Lung (tissue), 12 donors: ENCODE measurements around the gene CSRP3. TPM values are rescaled to one million over a fixed set of nuclear protein-coding genes. Genes with fewer than 3 reads are reported as not detected.

Source experiments
- ATAC-seq: fragments of 200-7000 bp; cut with Tn5 transposase; one replicate; pipeline ENCODE4 v1.9.1; 2020; ENCODE audit warnings: moderate number of reproducible peaks; ENCODE audit not compliant: insufficient read depth, low FRiP score
- DNase-seq, 3 donors: peaks; one replicate each; pipeline ENCODE4 v3.0.0-alpha.2; 2013 to 2017
- H3K27ac ChIP-seq, 2 donors: one replicate each; pipeline ENCODE4 v1.5.1; 2013; ENCODE audit warnings: mild to moderate bottlenecking in 2 of 2, moderate library complexity in 2 of 2, control low read depth in 1 of 2, inconsistent platforms in 1 of 2, low read depth in 1 of 2, low read length in 1 of 2
- H3K27me3 ChIP-seq, 3 donors: one replicate each; pipeline ENCODE4 v1.5.1; 2013; ENCODE audit warnings: low read length in 2 of 3; ENCODE audit not compliant: control insufficient read depth in 3 of 3, insufficient read depth in 3 of 3
- H3K36me3 ChIP-seq, 4 donors: one replicate each; pipeline ENCODE4 v1.5.1; 2013; ENCODE audit warnings: low read length in 4 of 4, mild to moderate bottlenecking in 1 of 4, moderate library complexity in 1 of 4; ENCODE audit not compliant: control insufficient read depth in 4 of 4, insufficient read depth in 4 of 4
- H3K4me1 ChIP-seq, 5 donors: one replicate each; pipeline ENCODE4 v1.5.1; 2013; ENCODE audit warnings: low read length in 5 of 5, mild to moderate bottlenecking in 2 of 5, moderate library complexity in 1 of 5; ENCODE audit not compliant: control insufficient read depth in 5 of 5, insufficient read depth in 5 of 5
- H3K4me3 ChIP-seq: one replicate; pipeline ENCODE4 v1.5.1; 2013; ENCODE audit warnings: mild to moderate bottlenecking, control low read depth, moderate library complexity
- H3K9ac ChIP-seq, 2 donors: one replicate each; pipeline ENCODE4 v1.5.1; 2013; ENCODE audit warnings: low read length in 2 of 2, control low read depth in 1 of 2; ENCODE audit not compliant: insufficient read depth in 1 of 2
- H3K9me3 ChIP-seq, 4 donors: one replicate each; pipeline ENCODE4 v1.5.1; 2013; ENCODE audit warnings: low read length in 3 of 4, mild to moderate bottlenecking in 1 of 4, moderate library complexity in 1 of 4; ENCODE audit not compliant: control insufficient read depth in 4 of 4, insufficient read depth in 3 of 4
- WGBS, 2 donors: extraction: QIAGEN DNeasy Blood & Tissue Kit; methylation state at CpG; one replicate each; pipeline ENCODE4 v1.1.7; 2013; 5-methylcytosine and 5-hydroxymethylcytosine counted together
- polyA plus RNA-seq, 2 donors: library from polyadenylated mRNA; stranded (reverse); fragments of 200-250 nt; gene quantifications; one replicate each; pipeline ENCODE4 v1.2.1, GENCODE V29; 2013
- total RNA-seq, 2 donors: library from RNA; depleted of rRNA in 1 of 2; stranded (reverse); fragments of >200 nt in 1 of 2; gene quantifications; one replicate each; pipeline ENCODE4 v1.2.1, GENCODE V29; 2014 to 2021
- TF ChIP-seq, protein P1 (sequence below): IDR thresholded peaks from 2 replicates; pipeline ENCODE4 v1.5.1; 2012; ENCODE audit warnings: mild to moderate bottlenecking; ENCODE audit errors: control extremely low read depth, extremely low read depth
- donor health status: control.
- donor health status: control.
- donor health status: Bipolar disorder and iron deficiency.
- donor health status: healthy.
- donor health status: DM: yes; HTN: yes; CAD: no.

Gene CSRP3
- total and polyA plus RNA-seq, 4 donors = 0.07 to 3.5 TPM; not detected in 2

DNA sequence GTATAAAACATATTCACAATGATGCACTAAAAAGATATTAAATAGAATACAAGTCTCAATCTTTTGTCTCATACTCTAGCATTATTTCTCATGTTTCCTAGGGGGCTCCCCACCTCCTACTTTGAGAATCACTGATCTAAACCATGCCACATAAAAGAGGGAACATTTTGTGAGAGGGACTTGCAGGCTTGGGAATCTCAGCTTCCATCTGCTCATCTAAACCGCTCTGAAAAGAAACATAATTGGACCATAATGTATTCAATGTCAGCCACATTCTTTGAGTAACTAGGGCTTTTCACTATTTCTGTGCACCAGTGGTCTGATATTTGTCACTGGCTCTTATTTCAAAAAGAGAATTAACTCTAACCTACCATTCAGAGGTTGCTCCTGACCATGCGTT lies 6.4 kb upstream of the CSRP3 start:
- no peaks in the 10 kb centered on the region for H3K27me3 ChIP-seq
- H3K9me3 ChIP-seq = peaks cover 0 to 3% (median 0%) of the 10 kb centered on the region in 4 donors
- H3K4me1 ChIP-seq = peaks cover 0 to 5% (median 0%) of the 10 kb centered on the region in 5 donors
- no peak for DNase-seq
- no peaks in the 10 kb centered on the region for H3K36me3 ChIP-seq
- no peak overlapping the region for H3K27ac ChIP-seq
- ATAC-seq = no peak
- no peak overlapping the region for H3K9ac ChIP-seq
- no peak overlapping the region for H3K4me3 ChIP-seq
- TF ChIP-seq, protein P1, sequence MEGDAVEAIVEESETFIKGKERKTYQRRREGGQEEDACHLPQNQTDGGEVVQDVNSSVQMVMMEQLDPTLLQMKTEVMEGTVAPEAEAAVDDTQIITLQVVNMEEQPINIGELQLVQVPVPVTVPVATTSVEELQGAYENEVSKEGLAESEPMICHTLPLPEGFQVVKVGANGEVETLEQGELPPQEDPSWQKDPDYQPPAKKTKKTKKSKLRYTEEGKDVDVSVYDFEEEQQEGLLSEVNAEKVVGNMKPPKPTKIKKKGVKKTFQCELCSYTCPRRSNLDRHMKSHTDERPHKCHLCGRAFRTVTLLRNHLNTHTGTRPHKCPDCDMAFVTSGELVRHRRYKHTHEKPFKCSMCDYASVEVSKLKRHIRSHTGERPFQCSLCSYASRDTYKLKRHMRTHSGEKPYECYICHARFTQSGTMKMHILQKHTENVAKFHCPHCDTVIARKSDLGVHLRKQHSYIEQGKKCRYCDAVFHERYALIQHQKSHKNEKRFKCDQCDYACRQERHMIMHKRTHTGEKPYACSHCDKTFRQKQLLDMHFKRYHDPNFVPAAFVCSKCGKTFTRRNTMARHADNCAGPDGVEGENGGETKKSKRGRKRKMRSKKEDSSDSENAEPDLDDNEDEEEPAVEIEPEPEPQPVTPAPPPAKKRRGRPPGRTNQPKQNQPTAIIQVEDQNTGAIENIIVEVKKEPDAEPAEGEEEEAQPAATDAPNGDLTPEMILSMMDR = no peak
- 96% methylated on average over 2 of the region's 2 CpGs for WGBS, 2 donors

DNA sequence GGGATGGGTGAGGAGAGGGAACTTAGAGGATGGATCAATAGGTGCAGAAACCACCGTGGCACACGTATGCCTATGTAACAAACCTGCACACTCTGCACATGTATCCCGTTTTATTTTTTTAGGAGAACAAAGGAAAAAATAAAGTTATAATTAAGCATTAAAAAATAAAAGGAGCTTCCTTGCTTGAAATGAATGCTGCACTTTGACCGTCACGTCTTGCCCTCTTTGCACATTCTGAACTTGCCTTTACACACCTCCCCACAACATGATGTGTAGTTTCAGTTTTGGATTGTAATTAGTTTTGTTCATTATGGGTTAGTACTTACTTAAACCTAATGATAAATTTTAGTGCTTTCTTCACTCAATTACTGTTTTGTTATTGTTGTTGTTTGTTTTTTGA lies 3.1 kb upstream of the CSRP3 start:
- H3K27ac ChIP-seq = no peak overlapping the region
- no peak overlapping the region for H3K4me3 ChIP-seq
- DNase-seq (no peak), ATAC-seq (no peak)
- no peak overlapping the region for H3K9ac ChIP-seq
- H3K4me1 ChIP-seq = peaks cover 0 to 14% (median 7%) of the 10 kb centered on the region in 5 donors
- H3K36me3 ChIP-seq = no peaks in the 10 kb centered on the region
- no peaks in the 10 kb centered on the region for H3K27me3 ChIP-seq
- 94 to 95% methylated on average over 5 of the region's 5 CpGs for WGBS, 2 donors
- TF ChIP-seq, protein P1 = no peak
- peaks cover 0 to 4% (median 0%) of the 10 kb centered on the region in 4 donors for H3K9me3 ChIP-seq

DNA sequence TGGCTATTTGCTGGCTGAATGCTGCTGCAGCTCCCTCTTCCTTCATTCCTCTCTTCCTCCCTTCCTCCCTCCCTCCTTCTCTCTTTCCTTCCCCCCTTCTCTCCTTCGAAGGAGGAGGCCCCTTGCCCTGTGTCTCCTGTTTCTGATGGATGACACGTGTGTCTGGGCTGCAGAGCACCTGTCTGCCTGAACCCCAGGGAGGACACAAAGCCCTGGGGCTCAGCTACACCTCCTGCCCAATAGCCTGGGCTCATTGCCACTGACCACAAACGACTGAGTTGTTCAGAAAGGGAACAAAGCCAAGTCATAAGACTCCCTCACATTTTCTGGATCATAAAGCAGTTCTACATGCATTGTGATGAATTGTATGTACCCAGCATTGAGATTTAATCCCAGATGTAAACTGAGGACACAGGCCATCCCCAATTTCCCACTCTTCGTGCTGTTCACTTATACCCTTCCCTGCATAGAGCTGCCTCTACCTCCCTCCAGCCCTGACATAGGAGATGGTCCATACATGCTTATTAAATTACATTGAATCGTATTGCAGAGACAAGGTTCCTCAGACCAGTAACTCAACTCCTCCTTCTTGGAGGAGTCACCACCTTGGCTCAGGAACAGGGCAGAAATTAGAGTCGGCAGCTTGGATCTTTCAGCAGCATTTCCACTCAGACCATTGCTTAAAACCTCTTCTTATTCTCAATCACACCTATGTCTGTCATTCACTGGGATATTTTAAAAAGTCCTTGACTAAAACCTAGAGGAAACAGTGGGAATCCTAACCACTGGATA lies 1.2 kb downstream of the CSRP3 start:
- H3K4me3 ChIP-seq = no peak overlapping the region
- H3K9ac ChIP-seq = no peak overlapping the region
- ATAC-seq = no peak
- H3K36me3 ChIP-seq = no peaks in the 10 kb centered on the region
- peak overlapping the region in 1 of 2 donors; percentile 58 for H3K27ac ChIP-seq
- WGBS, 2 donors = 24 to 32% methylated on average over 6 of the region's 6 CpGs
- peaks cover 0 to 3% (median 0%) of the 10 kb centered on the region in 4 donors for H3K9me3 ChIP-seq
- DNase-seq = peak in 2 of 3 donors; percentile 42 to 67
- no peaks in the 10 kb centered on the region for H3K27me3 ChIP-seq
- TF ChIP-seq, protein P1 = no peak
- peaks cover 0 to 18% (median 6%) of the 10 kb centered on the region in 5 donors for H3K4me1 ChIP-seq
